ENCODE measurements around the gene SLC25A45.

The SLC25A45 gene

GRCh38 chr11:65382033-65382803 is at the start of gene SLC25A45:
Gene SLC25A45, minus strand, starts transcription at chr11:65382646. Its CDS starts 695 bp downstream, at chr11:65381951.
- Histone ChIP-seq H3K27me3 (replicated peaks; ENCODE audit: insufficient read depth, low read length) (no peaks in the 10 kb centered on the region), H2AFZ (ENCODE audit: low read length) (peak within 1 kb of the TSS; percentile 32), H3F3A (ENCODE audit: insufficient read depth, low read length) (peaks cover 29% of the 10 kb centered on the region), H3K9me3 (replicated peaks; ENCODE audit: insufficient read depth, low read length) (no peaks in the 10 kb centered on the region), H3K27ac (ENCODE audit: low read length) (peak within 1 kb of the TSS; percentile 91), H3K36me3 (replicated peaks; ENCODE audit: insufficient read depth, low read length) (no peaks in the 10 kb centered on the region), H3K4me1 (ENCODE audit: low read length) (peaks cover 12% of the 10 kb centered on the region), H3K9me2 (replicated peaks; ENCODE audit: insufficient read depth, low read length) (no peaks in the 10 kb centered on the region), H3K4me2 (ENCODE audit: low read depth, low read length) (peak within 1 kb of the TSS; percentile 64), H3K9ac (ENCODE audit: low read length) (peak within 1 kb of the TSS; percentile 87), H4K20me1 (ENCODE audit: insufficient read depth, low read length) (no peaks in the 10 kb centered on the region), H3K79me2 (ENCODE audit: low read length) (peaks cover 20% of the 10 kb centered on the region), H3K4me3 (ENCODE audit: low read length) (peak within 1 kb of the TSS; percentile 59)
- peak; percentile 85 for DNase-seq
- TF ChIP-seq CTCF (IDR thresholded peaks at IDR 0.05; ENCODE audit: low read length) (peak; percentile 74), EZH2 (optimal IDR thresholded peaks at IDR 0.05; ENCODE audit: low read depth, low read length) (no peak), EZH2phosphoT487 (IDR thresholded peaks at IDR 0.05; ENCODE audit: low read length) (no peak)

DNA sequence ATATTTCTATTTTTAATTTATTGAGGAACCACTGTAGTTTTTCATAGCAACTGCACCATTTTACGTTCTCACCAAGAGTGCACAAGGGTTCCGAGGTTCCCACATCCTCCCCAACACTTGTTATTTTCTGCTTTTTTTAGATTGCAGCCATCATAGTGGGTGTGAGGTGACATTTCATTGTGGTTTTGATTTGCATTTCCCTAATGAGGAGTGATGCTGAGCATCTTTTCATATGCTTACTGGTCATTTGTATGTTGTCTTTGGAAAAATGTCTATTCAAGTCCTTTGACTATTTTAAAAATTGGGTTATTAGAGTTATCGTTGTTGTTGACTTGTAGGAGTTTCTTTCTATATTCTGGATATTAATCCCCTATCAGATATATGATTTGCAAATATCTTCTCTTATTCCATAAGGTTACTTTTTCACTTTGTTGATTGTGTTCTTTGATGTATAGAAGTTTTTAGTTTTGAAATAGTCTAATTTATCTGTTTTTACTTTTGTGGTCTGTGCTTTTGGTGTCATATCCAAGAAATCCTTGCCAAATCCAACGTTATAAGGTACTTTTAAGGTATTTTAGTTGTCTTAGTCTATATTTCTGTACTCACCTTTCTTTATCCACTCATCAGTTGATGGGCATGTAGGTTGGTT is 49.1 kb upstream of the SLC25A45 start:
- Histone ChIP-seq H3K9ac (ENCODE audit: low read length) (peak overlapping the region; percentile 36; the same call in 1 of the 2 replicates), H4K20me1 (ENCODE audit: insufficient read depth, low read length) (no peaks in the 10 kb centered on the region), H3K4me2 (ENCODE audit: low read depth, low read length) (peak overlapping the region; percentile 99; the same call in 1 of the 2 replicates), H3K4me3 (ENCODE audit: low read length) (no peak overlapping the region), H3K9me2 (replicated peaks; ENCODE audit: insufficient read depth, low read length) (no peaks in the 10 kb centered on the region), H3K27ac (ENCODE audit: low read length) (peak overlapping the region; percentile 100), H3F3A (ENCODE audit: insufficient read depth, low read length) (peaks cover 99% of the 10 kb centered on the region), H3K9me3 (replicated peaks; ENCODE audit: insufficient read depth, low read length) (no peaks in the 10 kb centered on the region), H3K4me1 (ENCODE audit: low read length) (peaks cover 80% of the 10 kb centered on the region), H3K79me2 (ENCODE audit: low read length) (peaks cover 90% of the 10 kb centered on the region), H3K36me3 (replicated peaks; ENCODE audit: insufficient read depth, low read length) (no peaks in the 10 kb centered on the region), H2AFZ (ENCODE audit: low read length) (no peak overlapping the region), H3K27me3 (replicated peaks; ENCODE audit: insufficient read depth, low read length) (no peaks in the 10 kb centered on the region)
- peak; percentile 72 for DNase-seq
- TF ChIP-seq EZH2phosphoT487 (IDR thresholded peaks at IDR 0.05; ENCODE audit: low read length), result no peak
- no peak for TF ChIP-seq EZH2 (optimal IDR thresholded peaks at IDR 0.05; ENCODE audit: low read depth, low read length)
- TF ChIP-seq CTCF (IDR thresholded peaks at IDR 0.05; ENCODE audit: low read length), result no peak

- Histone ChIP-seq H3F3A (ENCODE audit: insufficient read depth, low read length) (peaks cover 100% of the 10 kb centered on the region), H3K4me2 (ENCODE audit: low read depth, low read length) (peak overlapping the region; percentile 99), H4K20me1 (ENCODE audit: insufficient read depth, low read length) (no peaks in the 10 kb centered on the region), H3K9ac (ENCODE audit: low read length) (peak overlapping the region; percentile 100; the same call in 1 of the 2 replicates), H3K9me3 (replicated peaks; ENCODE audit: insufficient read depth, low read length) (no peaks in the 10 kb centered on the region), H3K27me3 (replicated peaks; ENCODE audit: insufficient read depth, low read length) (no peaks in the 10 kb centered on the region), H3K4me1 (ENCODE audit: low read length) (peaks cover 74% of the 10 kb centered on the region), H3K4me3 (ENCODE audit: low read length) (peak overlapping the region; percentile 13; the same call in 1 of the 2 replicates), H3K36me3 (replicated peaks; ENCODE audit: insufficient read depth, low read length) (no peaks in the 10 kb centered on the region), H3K9me2 (replicated peaks; ENCODE audit: insufficient read depth, low read length) (no peaks in the 10 kb centered on the region), H2AFZ (ENCODE audit: low read length) (no peak overlapping the region), H3K27ac (ENCODE audit: low read length) (peak overlapping the region; percentile 100), H3K79me2 (ENCODE audit: low read length) (peaks cover 90% of the 10 kb centered on the region)
- no peak for TF ChIP-seq EZH2phosphoT487 (IDR thresholded peaks at IDR 0.05; ENCODE audit: low read length)
- no peak for TF ChIP-seq EZH2 (optimal IDR thresholded peaks at IDR 0.05; ENCODE audit: low read depth, low read length)
- no peak for TF ChIP-seq CTCF (IDR thresholded peaks at IDR 0.05; ENCODE audit: low read length)
- DNase-seq, result peak; percentile 42
Observed at GRCh38 chr11:65430406-65431217, 48.2 kb upstream of the SLC25A45 start.

Data from MM.1S (cell line).